Caco-2 (cell line): ENCODE measurements around the gene AAGAB. TPM values are rescaled to one million over a fixed set of nuclear protein-coding genes. Genes with fewer than 3 reads are reported as not detected.
A peak's percentile ranks its signal among the peaks of the same experiment; 100 is the strongest.

Experiments used
- BruUV-seq: library from RNA; stranded (reverse); fragments of 400-500 nt; replicated peaks from 2 replicates; lab custom pipeline; 2021; lab: Mats Ljungman, UMichigan
- CTCF ChIA-PET: fragments of 300-600 bp; sonication (Branson Sonifier 250); formaldehyde crosslinking; loops from one replicate; lab custom pipeline; 2022; ENCODE audit warnings: antibody characterized with exemption; lab: Charles Lee
- POLR2A ChIA-PET: fragments of 300-600 bp; sonication (Branson Sonifier 250); formaldehyde crosslinking; loops from one replicate; lab custom pipeline; 2022; ENCODE audit warnings: antibody characterized with exemption; lab: Charles Lee
- DNase-seq, 2 experiments: peaks; one replicate each; pipeline versions ENCODE4 v3.0.0 to v3.0.0-alpha.2; 2020 to 2022
- H3K27me3 ChIP-seq: replicated peaks from 2 replicates; pipeline ENCODE4 v1.6.0; 2011; ENCODE audit warnings: low read length; ENCODE audit not compliant: control insufficient read depth, insufficient read depth
- H3K36me3 ChIP-seq: 2 replicates; pipeline ENCODE4 v1.5.1; 2011; ENCODE audit warnings: low read length; ENCODE audit not compliant: control insufficient read depth, insufficient read depth
- H3K4me1 ChIP-seq: fragments of 250-450 bp; sonication (Bioruptor Pico); 2 replicates; pipeline ENCODE4 v1.5.1; 2020; ENCODE audit warnings: mild to moderate bottlenecking
- H3K4me3 ChIP-seq: 2 replicates; pipeline ENCODE4 v1.5.1; 2011; ENCODE audit warnings: low read depth, mild to moderate bottlenecking, control low read depth, low read length
- H3K9me3 ChIP-seq: fragments of 250-450 bp; sonication (Bioruptor Pico); 2 replicates; pipeline ENCODE4 v1.5.1; 2020; ENCODE audit warnings: mild to moderate bottlenecking, moderate library complexity
- H3K27ac Mint-ChIP-seq: one replicate; pipeline ENCODE4 v1.8.0; 2022; ENCODE audit warnings: mixed read lengths; ENCODE audit not compliant: unreplicated experiment
- H3K27me3 Mint-ChIP-seq: one replicate; pipeline ENCODE4 v1.8.0; 2022; ENCODE audit warnings: mixed read lengths; ENCODE audit not compliant: insufficient read depth, unreplicated experiment
- H3K36me3 Mint-ChIP-seq: one replicate; pipeline ENCODE4 v1.8.0; 2022; ENCODE audit warnings: mild to moderate bottlenecking, mixed read lengths; ENCODE audit not compliant: insufficient read depth, unreplicated experiment
- H3K4me1 Mint-ChIP-seq: one replicate; pipeline ENCODE4 v1.8.0; 2022; ENCODE audit warnings: low read depth, mixed read lengths; ENCODE audit not compliant: unreplicated experiment
- H3K4me3 Mint-ChIP-seq: one replicate; pipeline ENCODE4 v1.8.0; 2022; ENCODE audit warnings: mild to moderate bottlenecking, moderate library complexity, mixed read lengths; ENCODE audit not compliant: unreplicated experiment
- H3K9me3 Mint-ChIP-seq: one replicate; pipeline ENCODE4 v1.8.0; 2022; ENCODE audit warnings: mixed read lengths; ENCODE audit not compliant: unreplicated experiment
- intact Hi-C: fragments of 100-400 bp; cut with micrococcal nuclease; formaldehyde crosslinking; loops from one replicate; pipeline ENCODE4 v1.10.0; 2022; ENCODE audit not compliant: unreplicated experiment
- total RNA-seq: library from RNA; stranded (reverse); gene quantifications from 2 replicates; pipeline ENCODE4 v1.2.3, GENCODE V29; 2022
- TF ChIP-seq, protein P1 (sequence below), 2 experiments: fragments of 200-600 bp in 1 of 2; IDR thresholded peaks; 1 replicate in 1 of 2; 2 replicates in 1 of 2; pipeline versions ENCODE4 v1.5.1 to v1.8.0; 2011 to 2022; ENCODE audit warnings: antibody characterized with exemption in 1 of 2, control low read depth in 1 of 2, inconsistent platforms in 1 of 2, low read depth in 1 of 2, low read length in 1 of 2, mild to moderate bottlenecking in 1 of 2, moderate library complexity in 1 of 2; ENCODE audit not compliant: insufficient read depth in 1 of 2, severe bottlenecking in 1 of 2, unreplicated experiment in 1 of 2

AAGAB gene
- total RNA-seq, 1 experiment from 2014 or later: 64.6 TPM

DNA sequence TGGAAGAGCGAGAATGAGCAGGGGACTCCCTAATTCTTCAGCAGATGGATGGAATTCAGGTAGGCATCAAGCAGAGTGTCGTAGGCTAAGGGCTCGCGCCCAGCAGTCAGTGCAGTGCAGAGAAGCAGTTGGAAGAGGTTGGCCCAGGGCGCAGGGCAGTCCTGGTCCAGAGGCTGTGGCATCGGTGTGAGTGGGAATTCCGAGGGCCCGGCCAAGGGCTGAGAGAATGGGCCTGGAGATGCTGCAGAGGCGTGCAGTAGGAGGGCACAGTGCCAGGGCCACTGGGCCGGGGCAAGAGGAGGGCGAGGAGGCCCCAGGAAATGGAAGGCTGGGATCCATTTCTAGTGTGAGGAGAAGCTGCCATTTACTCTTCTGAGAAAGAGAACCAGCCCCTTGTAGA lies 74.4 kb downstream of the AAGAB start:
- H3K4me3 Mint-ChIP-seq: no peak overlapping the region
- intact Hi-C loops: no loop called here
- ChIA-PET POLR2A (no interaction called here), CTCF (no interaction called here)
- TF ChIP-seq, protein P1, sequence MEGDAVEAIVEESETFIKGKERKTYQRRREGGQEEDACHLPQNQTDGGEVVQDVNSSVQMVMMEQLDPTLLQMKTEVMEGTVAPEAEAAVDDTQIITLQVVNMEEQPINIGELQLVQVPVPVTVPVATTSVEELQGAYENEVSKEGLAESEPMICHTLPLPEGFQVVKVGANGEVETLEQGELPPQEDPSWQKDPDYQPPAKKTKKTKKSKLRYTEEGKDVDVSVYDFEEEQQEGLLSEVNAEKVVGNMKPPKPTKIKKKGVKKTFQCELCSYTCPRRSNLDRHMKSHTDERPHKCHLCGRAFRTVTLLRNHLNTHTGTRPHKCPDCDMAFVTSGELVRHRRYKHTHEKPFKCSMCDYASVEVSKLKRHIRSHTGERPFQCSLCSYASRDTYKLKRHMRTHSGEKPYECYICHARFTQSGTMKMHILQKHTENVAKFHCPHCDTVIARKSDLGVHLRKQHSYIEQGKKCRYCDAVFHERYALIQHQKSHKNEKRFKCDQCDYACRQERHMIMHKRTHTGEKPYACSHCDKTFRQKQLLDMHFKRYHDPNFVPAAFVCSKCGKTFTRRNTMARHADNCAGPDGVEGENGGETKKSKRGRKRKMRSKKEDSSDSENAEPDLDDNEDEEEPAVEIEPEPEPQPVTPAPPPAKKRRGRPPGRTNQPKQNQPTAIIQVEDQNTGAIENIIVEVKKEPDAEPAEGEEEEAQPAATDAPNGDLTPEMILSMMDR (IDR thresholded peaks at IDR 0.05; ENCODE audit: insufficient read depth in 1 of 2, low read depth in 1 of 2, low read length in 1 of 2, severe bottlenecking in 1 of 2, unreplicated experiment in 1 of 2): no peak
- H3K9me3 Mint-ChIP-seq: no peaks in the 10 kb centered on the region
- peak overlapping the region; percentile 84 for H3K27ac Mint-ChIP-seq
- no peak for DNase-seq
- BruUV-seq: no TSS peak
- H3K4me1 Mint-ChIP-seq: peaks cover 38% of the 10 kb centered on the region
- no peaks in the 10 kb centered on the region for H3K27me3 Mint-ChIP-seq
- Histone ChIP-seq H3K9me3 (no peaks in the 10 kb centered on the region), H3K4me3 (no peak overlapping the region), H3K36me3 (no peaks in the 10 kb centered on the region; the same call in none of the 2 replicates), H3K27me3 (no peaks in the 10 kb centered on the region), H3K4me1 (peaks cover 48% of the 10 kb centered on the region)
- peaks cover 60% of the 10 kb centered on the region for H3K36me3 Mint-ChIP-seq

DNA sequence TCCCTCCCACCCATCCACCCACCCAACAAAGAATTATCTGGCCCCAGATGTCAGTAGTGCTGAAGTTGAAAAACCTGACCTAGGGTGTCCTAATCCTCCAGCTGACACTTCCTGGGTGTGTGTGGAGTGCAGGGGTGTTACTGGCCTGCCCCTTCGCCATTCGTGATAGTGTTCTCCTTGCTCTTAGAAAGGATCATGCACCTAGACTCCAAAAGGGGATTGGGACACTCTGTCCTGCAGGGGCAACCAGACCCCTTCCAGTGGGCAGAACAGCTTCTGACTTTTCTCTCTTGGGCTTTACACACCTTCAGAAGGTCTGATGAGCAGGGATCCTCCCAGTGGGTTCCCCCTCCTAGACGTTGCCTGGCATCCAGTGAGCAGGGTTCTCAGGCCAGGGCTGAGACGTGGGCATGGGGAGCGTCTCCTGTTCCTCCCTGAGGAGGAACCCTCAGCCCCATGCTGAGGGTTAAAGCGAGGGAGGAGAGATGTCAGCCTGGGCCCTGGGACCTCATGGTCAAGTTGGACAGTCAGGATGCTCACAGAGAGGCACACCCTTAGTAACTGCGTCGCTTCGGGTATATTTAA lies 75.0 kb downstream of the AAGAB start:
- BruUV-seq: no TSS peak
- intact Hi-C loops: loop anchor here (5.0 kb wide), 1 partner anchor 132 kb away; no protein-coding TSS in a partner anchor
- CTCF ChIA-PET: no interaction called here
- Mint-ChIP-seq H3K27ac (peak overlapping the region; percentile 84), H3K27me3 (no peaks in the 10 kb centered on the region), H3K9me3 (no peaks in the 10 kb centered on the region), H3K4me1 (peaks cover 43% of the 10 kb centered on the region), H3K36me3 (peaks cover 56% of the 10 kb centered on the region), H3K4me3 (no peak overlapping the region)
- no peaks in the 10 kb centered on the region for H3K9me3 ChIP-seq
- H3K36me3 ChIP-seq: no peaks in the 10 kb centered on the region; the same call in none of the 2 replicates
- peaks cover 53% of the 10 kb centered on the region for H3K4me1 ChIP-seq
- no peak overlapping the region for H3K4me3 ChIP-seq
- POLR2A ChIA-PET: interaction anchor here (1.1 to 2.2 kb wide), 2 partner anchors 75 to 115 kb away, joined by 3 to 9 read pairs; partner anchors contain the start of genes AAGAB and IQCH
- DNase-seq: no peak
- no peaks in the 10 kb centered on the region for H3K27me3 ChIP-seq
- TF ChIP-seq, protein P1 (IDR thresholded peaks at IDR 0.05; ENCODE audit: insufficient read depth in 1 of 2, low read depth in 1 of 2, low read length in 1 of 2, severe bottlenecking in 1 of 2, unreplicated experiment in 1 of 2): no peak

DNA sequence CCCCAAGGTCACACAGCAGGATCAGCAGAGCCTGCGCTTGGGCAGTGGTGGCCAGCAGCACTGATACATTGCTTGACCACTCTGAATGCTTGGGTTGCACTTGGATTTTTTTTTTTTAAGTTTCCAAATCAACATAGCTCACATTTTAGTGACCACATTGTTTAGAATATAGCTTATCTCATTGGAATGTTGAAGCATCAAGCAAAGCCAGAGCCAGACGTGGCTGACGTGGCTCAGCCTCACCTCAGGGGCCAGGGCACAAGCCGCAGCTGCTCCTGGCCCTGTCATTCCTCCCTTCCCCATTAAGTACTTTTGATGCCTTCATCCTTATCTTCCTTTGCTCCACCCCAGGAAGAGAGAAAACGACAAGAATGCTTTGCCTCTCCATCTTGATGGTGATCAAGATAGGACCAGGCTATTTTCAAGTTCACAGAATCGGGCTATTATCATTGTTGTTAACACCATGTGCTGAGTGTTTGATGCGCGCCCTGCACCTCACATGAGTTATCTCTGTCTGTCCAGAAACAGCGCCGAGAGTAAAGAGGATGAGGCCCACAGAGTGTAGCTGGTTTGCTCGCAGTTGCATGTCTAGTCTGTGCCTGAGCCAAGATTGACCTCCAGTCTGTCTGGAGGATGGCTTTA lies 75.8 kb downstream of the AAGAB start:
- Histone ChIP-seq H3K4me1 (peaks cover 57% of the 10 kb centered on the region), H3K27me3 (no peaks in the 10 kb centered on the region), H3K4me3 (no peak overlapping the region), H3K36me3 (no peaks in the 10 kb centered on the region; the same call in none of the 2 replicates), H3K9me3 (no peaks in the 10 kb centered on the region)
- Mint-ChIP-seq H3K27me3 (no peaks in the 10 kb centered on the region), H3K9me3 (no peaks in the 10 kb centered on the region), H3K4me3 (peak overlapping the region; percentile 53), H3K36me3 (peaks cover 57% of the 10 kb centered on the region), H3K27ac (peak overlapping the region; percentile 84), H3K4me1 (peaks cover 47% of the 10 kb centered on the region)
- DNase-seq: peak; percentile 81 to 86
- TF ChIP-seq, protein P1 (IDR thresholded peaks at IDR 0.05; ENCODE audit: insufficient read depth in 1 of 2, low read depth in 1 of 2, low read length in 1 of 2, severe bottlenecking in 1 of 2, unreplicated experiment in 1 of 2): no peak
- no TSS peak for BruUV-seq
- POLR2A ChIA-PET: interaction anchor here (0.6 to 2.2 kb wide), 3 partner anchors 20 to 114 kb away, joined by 3 to 9 read pairs (median 3); partner anchors contain the start of genes AAGAB and IQCH
- intact Hi-C loops: loop anchor here (1.0 to 5.0 kb wide), 4 partner anchors 28 to 131 kb away; no protein-coding TSS in a partner anchor
- CTCF ChIA-PET: interaction anchor here (0.7 to 1.0 kb wide), 3 partner anchors 17 to 232 kb away, joined by 3 to 5 read pairs (median 3); no protein-coding TSS in a partner anchor
